Measurements from ENCODE around the gene TNFAIP1. TPM values are rescaled to one million over a fixed set of nuclear protein-coding genes. Genes with fewer than 3 reads are reported as not detected.

TNFAIP1 gene
- total RNA-seq, 4 donors from 2014 or later, result 24.6 to 38.5 (median 30.4) TPM

- peaks cover 0 to 11% (median 1%) of the 10 kb centered on the region in 4 donors for H3K27me3 ChIP-seq
- intact Hi-C loops (cut with DNase I), result no loop called here
- no peak overlapping the region for H3K4me3 ChIP-seq
- no peaks in the 10 kb centered on the region for H3K9me3 ChIP-seq
- no peak overlapping the region for H3K27ac ChIP-seq
- no peak for TF ChIP-seq CTCF (IDR thresholded peaks at IDR 0.05)
- no peak for TF ChIP-seq POLR2A (IDR thresholded peaks at IDR 0.05)
- no peaks in the 10 kb centered on the region for H3K36me3 ChIP-seq
- 80 to 91% methylated on average over 6 of the region's 6 CpGs for WGBS, 2 donors
- DNase-seq, result no peak
- H3K4me1 ChIP-seq, result no peaks in the 10 kb centered on the region
These were observed 41.6 kb upstream of the TNFAIP1 start for GRCh38 chr17:28293994-28294393.

DNA sequence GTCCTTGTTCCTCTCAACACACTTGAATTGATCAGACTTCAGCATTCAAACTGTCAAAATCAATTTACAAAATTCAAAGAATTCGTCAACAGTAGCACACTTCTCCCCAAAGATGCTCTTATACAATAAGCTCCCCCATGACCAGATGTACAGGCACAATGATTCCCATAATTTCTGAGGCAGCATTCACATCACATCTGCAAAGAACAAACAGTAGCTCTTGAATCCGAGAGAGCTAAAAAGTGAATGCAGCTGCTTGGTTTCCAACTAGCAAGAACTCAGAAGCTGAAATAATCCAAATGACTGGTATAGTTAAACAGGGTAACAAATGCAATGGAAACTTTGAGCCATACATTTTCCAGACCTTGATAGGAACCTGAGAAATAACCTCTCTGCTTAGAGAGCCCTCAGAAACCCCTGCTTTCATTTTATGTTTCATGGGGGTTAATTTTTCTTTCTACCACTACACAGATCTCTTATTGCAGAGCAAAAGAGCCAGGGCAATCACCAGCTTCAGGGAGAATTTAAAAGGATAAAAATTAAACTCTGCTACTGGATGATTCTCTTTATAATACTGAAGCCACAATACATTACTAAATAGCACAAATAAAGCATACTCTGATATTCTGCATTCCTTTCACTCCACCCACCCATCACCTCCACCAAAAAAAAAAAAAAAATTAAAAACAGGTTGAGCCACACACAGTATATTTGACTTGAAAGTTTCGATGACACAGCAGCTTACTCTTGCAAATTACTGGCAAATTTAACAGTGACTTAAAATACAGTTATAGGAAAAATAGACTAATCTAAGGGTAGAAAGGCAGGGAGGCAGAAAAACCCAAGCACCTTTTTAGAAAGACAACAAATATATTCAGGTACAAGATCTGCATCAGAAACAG is 39.6 kb upstream of the TNFAIP1 start:
- Histone ChIP-seq H3K4me1 (no peaks in the 10 kb centered on the region), H3K9me3 (no peaks in the 10 kb centered on the region), H3K36me3 (no peaks in the 10 kb centered on the region), H3K27ac (no peak overlapping the region), H3K27me3 (peaks cover 0 to 11% (median 0%) of the 10 kb centered on the region in 4 donors), H3K4me3 (no peak overlapping the region)
- no peak for DNase-seq
- intact Hi-C loops (cut with DNase I), result no loop called here
- TF ChIP-seq POLR2A (IDR thresholded peaks at IDR 0.05), result no peak
- TF ChIP-seq CTCF (IDR thresholded peaks at IDR 0.05), result no peak
- 41 to 51% methylated on average over 3 of the region's 3 CpGs for WGBS, 2 donors

- peaks cover 0 to 11% (median 0%) of the 10 kb centered on the region in 4 donors for H3K27me3 ChIP-seq
- 76 to 82% methylated on average over 3 of the region's 3 CpGs for WGBS, 2 donors
- DNase-seq, result no peak
- H3K27ac ChIP-seq, result no peak overlapping the region
- no peak for TF ChIP-seq CTCF (IDR thresholded peaks at IDR 0.05)
- TF ChIP-seq POLR2A (IDR thresholded peaks at IDR 0.05), result no peak
- no peaks in the 10 kb centered on the region for H3K36me3 ChIP-seq
- no peak overlapping the region for H3K4me3 ChIP-seq
- no peaks in the 10 kb centered on the region for H3K9me3 ChIP-seq
- intact Hi-C loops (cut with DNase I), result no loop called here
- H3K4me1 ChIP-seq, result no peaks in the 10 kb centered on the region
These were observed 37.1 kb upstream of the TNFAIP1 start for GRCh38 chr17:28298449-28298848.

GRCh38 chr17:28306954-28307401 is 28.6 kb upstream of the TNFAIP1 start:
- Histone ChIP-seq H3K27ac (no peak overlapping the region), H3K9me3 (no peaks in the 10 kb centered on the region), H3K4me3 (no peak overlapping the region), H3K4me1 (no peaks in the 10 kb centered on the region), H3K36me3 (no peaks in the 10 kb centered on the region), H3K27me3 (peaks cover 0 to 27% (median 0%) of the 10 kb centered on the region in 4 donors)
- WGBS, 2 donors, result 80 to 90% methylated on average over 2 of the region's 38 CpGs
- no peak for TF ChIP-seq CTCF (IDR thresholded peaks at IDR 0.05)
- no peak for TF ChIP-seq POLR2A (IDR thresholded peaks at IDR 0.05)
- intact Hi-C loops (cut with DNase I), result no loop called here
- DNase-seq, result no peak

- intact Hi-C loops (cut with DNase I), result no loop called here
- no peaks in the 10 kb centered on the region for H3K27me3 ChIP-seq
- peaks cover 8 to 13% (median 8%) of the 10 kb centered on the region in 3 donors for H3K4me1 ChIP-seq
- DNase-seq, result no peak
- TF ChIP-seq POLR2A (IDR thresholded peaks at IDR 0.05) (no peak), CTCF (IDR thresholded peaks at IDR 0.05) (no peak)
- WGBS, 2 donors, result 74 to 100% methylated on average over 2 of the region's 2 CpGs
- H3K4me3 ChIP-seq, result no peak overlapping the region
- no peaks in the 10 kb centered on the region for H3K36me3 ChIP-seq
- no peak overlapping the region for H3K27ac ChIP-seq
- H3K9me3 ChIP-seq, result no peaks in the 10 kb centered on the region
These were observed 21.7 kb upstream of the TNFAIP1 start for GRCh38 chr17:28313841-28314240.
